Activated CD4-positive, CD25-positive, alpha-beta regulatory T cell treated with anti-CD3 and anti-CD28 coated beads, Interleukin-2, amount 50 U/mL, for 24 hours (primary cell): ENCODE results near the gene UNC13C.
"Not testable (repeated sequence)": the region's sequence is repeated elsewhere in the genome, so short reads cannot be mapped to it uniquely, and the experiment has no call there.

Experiments
- ATAC-seq, 2 donors: fragments of 150-1000 bp; cut with Tn5 transposase; one replicate each; pipeline ENCODE4 v1.10.0; 2021; ENCODE audit warnings: mild to moderate bottlenecking in 1 of 2, moderate library complexity in 1 of 2

UNC13C gene

DNA sequence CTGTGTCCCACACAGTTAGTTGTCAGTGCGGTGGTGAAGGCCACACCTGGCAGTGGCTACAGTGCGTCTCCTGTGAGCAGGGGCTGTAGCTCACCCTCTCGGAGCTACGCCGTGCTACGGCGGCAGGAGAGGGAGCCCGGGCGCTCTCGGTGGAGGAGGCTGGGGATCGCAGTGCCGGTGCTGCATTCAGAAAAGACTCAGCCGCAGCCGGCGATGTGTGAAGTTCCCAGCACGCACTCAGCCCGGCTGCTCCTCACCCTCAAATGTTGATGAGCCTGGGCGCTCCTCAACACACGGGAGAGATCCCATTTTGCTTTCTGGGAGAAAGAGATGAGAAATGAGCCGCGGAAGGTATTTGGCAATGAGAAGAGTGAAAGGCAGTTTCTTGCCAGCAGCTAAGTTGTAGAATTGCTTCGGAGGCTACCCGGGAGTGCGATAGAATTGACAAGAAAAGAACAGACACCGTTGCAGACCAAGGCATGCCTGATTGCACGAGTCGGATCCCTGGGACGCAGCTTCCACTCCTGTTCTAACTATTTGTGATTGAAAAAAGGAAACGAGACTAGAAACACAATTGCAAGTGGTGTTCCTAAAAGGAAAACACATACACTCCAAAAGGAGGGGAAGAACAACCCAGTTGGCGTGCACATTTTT, at the start of gene UNC13C:
Gene UNC13C (plus strand): TSS at position 189 of the 654 bp plus-strand sequence. CDS start 34,463 bp downstream, outside the sequence.
- no peak for ATAC-seq

DNA sequence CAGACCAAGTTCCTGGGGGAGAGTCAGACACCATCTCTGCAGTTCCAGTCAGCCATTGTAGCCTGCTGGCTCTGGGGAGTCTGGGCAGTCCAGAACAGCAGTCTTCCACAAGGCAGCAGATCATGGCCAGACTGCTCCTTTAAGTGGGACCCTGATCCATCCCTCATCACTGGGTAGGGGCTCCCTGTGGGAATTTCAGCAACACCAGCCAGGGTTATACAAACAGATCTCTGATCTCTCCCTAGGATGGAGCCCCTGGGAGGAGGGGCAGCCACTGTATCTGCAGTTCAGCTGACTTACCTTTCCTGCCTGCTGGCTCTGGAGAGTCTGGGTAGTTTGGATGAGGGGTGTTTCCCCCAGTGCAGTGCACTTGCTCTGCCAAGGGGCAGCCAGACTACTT, 42.1 kb upstream of the UNC13C start:
- ATAC-seq, result no peak

DNA sequence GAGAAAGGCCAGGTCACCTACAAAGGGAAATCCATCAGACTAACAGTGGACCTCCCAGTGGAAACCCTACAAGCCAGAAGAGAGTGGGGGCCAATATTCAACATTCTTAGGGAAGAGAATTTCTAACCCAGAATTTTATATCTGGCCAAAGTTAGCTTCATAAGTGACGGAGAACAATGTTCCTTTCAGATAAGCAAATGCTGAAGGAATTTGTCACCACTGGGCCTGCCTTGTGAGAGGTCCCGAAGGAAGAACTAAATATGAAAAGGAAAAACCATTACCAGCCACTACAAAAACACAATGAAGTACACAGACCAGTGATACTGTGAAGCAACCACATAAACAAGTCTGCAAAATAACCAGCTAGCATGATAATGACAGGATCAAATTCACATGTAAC, 40.6 kb upstream of the UNC13C start:
- not testable (repeated sequence) for ATAC-seq

DNA sequence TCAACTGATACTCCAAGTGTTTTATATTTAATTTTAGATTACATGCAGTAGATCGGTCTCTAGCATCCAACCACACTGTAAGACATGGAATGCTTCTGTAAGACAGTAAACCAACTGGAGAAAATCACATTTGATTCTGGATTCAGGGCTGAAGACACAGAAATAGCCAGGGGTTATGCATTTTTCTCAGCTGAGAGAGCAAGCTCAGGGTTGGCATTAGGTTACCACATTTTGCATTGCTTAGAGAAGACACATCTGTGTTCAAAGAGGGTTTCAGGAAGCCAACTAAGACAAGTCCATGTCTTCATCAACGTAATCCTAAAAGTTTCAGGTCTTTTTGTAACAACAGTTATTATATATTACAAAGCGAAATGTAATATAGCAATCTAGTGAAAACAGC, 27.7 kb upstream of the UNC13C start:
- ATAC-seq, result no peak

DNA sequence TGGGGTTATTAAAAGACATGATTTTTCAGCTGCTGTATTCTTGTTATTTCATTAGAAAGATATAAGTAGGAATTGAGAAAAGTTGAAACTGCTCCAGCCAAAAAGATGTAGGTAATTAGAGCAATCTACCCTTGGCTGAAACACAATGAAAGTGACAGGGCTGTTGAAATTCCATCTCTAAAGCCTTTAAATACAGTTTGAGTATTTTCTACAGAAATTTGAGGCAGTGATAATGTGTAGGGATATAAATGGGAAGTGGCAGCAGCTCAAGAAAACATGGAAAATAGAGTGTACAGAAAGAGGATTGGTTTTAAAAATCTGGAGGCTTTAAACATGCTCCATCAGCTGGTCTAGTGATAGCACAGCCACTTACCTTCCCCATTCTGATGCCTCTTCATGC, 22.8 kb upstream of the UNC13C start:
- no peak for ATAC-seq

DNA sequence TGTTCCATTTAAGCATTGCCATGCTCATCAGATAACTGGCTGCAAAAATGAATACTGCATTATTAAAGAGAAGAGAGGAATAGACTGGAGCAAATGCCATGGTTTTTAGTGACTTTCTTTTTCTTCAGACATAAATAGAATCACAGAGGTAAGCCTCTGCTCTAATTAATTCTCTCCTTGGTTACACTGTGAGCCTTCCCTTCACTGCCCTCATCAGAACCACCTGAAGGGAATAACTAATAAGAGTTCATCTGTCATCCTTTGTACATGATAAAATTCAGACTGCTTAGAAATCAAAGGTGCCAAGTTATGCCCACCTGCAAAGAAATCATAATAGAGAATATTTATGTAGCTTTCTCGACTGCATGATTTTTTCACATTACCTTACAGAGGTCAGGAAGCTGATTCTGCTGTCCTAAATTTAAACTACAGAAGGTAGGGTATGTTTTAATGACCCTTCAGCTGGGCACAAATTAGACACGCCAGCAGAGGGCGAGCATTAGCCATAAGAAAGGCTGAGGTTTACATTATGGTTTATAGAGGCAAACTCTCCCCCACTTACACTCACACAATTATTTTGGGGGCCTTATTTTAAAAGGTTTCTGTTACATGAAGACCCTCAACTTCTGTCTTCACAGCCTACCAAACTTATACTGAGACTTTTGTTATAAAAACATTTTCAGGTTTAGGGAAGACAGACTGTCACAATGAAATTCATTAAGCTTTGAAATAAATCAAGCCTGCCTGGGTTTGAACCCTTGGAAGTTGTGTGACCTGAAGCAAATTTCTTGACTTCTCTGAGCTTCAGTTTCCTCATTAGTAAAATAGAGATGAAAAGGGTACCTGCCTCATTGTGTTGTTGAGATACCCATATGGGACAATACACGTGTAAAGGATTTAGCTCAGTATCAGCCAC, 15.3 kb upstream of the UNC13C start:
- ATAC-seq, result no peak

DNA sequence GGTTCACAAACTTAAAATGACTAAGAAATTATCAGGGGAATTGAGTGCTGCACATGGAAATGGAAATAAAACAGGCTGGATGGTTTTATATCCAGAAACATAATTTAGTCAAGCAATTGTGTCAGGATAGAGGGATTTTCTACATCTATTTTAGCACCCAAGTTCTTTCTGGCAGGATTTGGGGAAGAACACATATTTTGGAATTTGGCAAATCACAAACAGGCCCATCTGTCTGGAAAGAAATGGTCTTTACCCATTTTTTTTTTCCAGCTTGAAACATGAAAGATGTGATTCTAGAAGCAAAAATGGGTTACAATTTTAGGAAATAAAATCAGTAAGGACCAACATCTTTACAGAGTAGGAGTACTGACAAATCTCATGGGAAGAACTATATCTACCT, 14.4 kb upstream of the UNC13C start:
- no peak for ATAC-seq

DNA sequence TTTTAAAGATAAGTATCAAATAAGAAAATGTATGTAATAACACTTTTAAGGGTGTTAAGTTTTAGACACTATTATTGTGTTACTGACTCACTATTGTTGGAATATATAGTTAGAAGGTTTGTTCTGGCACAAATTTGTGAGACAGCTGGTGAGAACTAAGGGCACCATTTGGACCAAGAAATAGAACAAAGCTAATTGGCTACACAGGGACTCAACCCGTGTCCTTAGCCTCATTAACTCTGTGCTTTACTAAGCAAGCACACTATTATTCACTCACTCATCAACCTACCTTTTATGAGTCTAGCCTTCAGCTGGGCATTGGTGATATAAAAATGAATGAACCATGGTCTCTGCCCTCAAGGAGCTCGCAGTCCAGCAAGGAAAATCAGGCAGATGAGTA, 4.1 kb upstream of the UNC13C start:
- ATAC-seq, result no peak

DNA sequence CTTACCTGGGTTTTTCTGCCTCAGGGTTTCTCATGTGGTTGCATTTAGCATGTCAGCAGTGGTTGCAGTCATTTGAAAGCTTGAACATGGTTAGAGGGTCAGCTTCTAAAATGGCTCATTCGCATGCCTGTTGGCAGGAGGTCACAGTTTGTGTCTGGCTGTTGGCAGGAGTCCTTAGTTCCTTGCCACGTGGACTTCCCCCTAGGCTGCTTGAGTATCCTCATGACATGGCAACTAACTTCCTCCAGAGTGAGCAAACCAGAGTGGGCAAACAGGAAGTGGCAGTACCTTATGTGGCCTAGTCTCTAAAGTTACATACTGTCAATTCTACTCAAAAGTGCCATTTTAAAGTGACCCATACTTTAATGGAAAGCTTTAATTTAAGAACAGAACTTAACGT, 3.4 kb upstream of the UNC13C start:
- no peak for ATAC-seq

DNA sequence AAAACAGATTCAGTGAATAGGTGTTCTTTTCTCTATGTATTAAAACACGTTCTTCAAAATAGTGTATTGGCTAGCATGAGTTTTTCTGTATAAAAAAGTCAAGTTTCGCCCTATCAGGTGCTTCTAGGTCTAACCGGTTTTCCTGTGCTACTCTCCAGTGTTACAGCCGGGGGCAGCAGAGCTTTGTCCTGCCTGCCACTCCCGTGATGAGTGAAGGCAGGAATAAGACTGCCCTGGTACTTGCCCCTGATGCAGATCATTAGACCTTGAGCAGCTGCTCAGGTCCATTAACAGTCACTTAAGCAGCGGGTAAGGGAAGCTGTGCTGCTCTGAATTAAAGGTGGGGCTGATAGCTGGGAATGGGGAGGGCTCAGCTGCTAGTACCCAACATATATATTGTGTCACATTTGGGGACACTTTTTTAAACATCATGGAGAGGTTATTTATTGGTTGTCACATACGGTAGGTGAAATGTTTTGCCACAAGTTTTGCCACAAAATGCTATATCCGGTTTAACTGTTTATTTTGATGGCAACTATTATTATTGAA, 1.3 kb upstream of the UNC13C start:
- no peak for ATAC-seq

DNA sequence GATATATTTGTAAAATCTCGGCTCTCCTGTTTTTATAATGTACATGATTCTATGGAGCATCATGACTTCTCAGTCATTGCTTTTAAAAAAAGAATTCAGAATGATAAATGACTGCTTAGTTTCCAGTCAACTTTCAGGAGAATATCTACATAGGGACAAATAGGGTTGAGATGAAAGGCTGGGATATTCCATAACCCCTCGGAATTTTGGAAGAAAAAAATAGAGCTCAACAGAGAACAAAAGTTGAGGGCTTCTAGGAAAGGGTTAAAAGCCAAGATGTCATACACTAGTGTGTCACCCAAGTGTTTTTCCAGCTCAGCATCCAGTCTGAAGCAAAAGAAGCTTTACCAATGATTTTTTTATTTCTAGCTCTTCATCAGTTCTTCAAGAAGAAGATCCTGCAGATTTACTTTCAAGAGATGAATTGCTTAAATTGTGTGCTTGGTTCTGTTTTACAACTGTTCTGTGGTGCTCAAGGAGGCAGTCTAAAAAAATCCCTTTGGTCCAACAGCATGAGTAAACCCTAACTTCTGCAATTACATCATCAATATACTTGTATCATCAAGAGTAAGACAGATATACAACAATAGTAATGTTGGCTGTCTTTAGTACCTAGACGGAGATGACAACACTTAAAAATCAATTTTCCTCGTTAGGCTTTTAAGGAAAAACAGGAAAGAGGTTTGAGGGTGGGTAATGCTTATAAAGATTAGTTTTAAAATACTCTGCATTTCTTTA, 979 bp downstream of the UNC13C start:
- no peak for ATAC-seq

DNA sequence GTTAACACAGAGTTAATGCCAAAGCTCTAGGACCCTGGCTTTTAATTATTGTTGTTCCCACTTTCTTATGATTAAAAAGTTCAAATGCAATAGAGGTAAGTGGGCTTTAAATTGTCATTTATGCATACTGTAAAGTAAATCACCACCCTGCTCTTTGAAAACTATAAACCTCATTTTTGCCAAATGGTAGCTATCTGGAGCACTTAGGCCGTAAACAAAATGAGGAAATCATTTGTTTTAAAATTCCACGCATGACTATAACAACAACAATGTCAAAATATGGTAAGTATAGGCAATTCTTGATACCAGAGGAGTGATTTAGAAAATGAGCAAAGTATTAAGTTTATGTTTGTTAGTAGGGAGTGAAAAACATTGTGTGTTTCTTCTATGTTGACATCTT, 1.8 kb downstream of the UNC13C start:
- ATAC-seq, result no peak

DNA sequence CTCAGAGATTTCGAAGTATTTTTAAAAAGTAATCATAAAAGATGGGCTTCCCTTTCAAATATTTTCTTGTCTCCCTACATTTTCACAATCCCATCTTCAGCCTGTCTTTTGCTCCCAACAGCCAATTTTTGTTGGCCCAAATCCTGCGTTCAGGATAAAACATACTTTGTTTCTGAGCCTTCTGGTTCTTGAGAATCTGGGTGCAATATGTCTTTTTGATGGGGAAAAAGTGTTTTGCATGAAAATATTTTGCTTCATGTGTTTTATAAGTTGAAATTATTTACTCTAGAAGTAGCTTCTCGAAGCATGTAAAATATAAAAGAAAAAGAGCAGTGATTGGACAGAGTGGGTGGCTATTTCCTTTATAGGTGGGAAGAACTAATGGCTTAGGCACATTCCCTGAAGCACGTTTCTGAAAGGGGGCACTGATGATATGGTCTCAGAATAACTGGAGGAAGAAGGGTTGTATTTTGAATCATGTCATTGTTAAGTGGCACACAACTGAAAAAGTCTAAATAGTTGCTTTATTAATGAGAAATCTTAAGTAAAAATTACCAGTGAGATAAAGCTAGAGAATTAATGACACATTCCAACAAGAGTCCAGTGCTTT, 3.9 kb downstream of the UNC13C start:
- no peak for ATAC-seq

DNA sequence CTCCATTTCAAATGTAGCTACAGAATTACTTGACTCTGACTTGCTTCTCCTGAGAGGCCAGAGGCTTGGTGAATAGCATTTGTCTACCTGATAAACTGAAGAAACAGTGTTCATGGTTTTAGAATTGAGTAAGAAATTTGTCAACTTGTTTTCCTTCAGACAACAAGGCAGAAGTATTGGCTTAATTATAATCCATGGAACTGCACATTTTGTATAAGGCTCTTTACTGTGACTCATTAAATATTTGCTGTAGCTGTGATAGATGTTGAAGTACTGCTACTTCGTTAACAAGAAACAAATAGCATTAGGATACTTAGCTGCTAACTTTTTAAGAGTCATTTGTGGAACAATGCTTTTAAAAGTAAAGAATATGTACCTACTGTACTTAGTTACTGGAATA, 4.6 kb downstream of the UNC13C start:
- no peak for ATAC-seq

DNA sequence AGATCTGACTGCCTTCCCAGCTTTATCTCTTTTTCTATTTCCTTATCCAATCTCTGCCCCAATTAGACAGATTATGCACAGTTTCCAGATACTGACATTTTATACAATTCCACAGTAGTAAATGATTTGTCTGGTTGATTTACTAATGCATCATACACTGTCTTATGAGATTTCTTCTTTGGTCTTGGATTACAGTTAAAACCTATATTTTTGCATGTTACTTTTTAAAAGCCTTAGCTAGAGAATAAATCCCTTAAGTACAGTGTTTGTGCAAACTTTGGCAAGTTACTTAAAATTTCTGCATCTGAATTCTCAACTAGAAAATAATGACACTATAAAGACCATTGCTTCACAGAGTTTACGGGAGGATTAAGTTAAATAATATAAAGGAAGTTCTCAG, 6.0 kb downstream of the UNC13C start:
- ATAC-seq, result no peak

DNA sequence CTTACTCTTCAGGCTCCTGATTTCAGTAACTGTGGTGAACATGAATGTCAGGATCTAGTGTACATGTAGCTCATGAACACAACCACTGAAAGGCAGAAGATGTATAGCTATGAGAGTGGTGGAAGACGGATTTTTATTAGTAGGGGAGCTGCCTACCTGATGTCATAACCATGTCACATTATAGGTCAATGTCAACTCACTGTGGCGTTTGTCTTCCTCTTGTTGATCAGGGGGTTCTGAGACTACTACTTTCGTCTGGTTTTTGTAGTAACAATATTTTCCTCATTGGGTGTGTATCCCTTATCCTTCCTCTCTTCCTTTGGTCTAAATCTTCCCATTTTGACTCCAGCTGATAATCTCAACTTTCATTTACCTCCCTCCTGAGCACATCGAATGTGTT, 7.3 kb downstream of the UNC13C start:
- ATAC-seq, result no peak

DNA sequence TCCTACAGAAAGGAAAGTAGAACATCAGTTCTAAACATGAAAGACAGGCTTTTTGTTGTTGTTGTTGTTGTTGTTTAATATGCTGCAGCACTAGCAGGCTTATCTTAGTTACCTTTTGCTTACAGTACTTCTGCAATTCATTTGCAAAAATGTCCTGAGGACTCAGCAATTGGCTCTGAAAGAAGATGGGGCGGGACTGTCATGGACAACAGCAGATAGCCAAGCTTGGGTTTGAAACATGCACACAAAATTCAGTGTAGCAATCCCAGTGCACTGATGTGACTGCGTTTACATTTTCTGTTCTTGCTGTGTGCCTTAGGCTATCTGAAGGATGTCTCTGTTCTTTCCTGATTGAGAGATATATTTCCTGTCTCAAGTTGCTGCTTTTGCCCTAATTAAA, 9.2 kb downstream of the UNC13C start:
- ATAC-seq, result no peak

DNA sequence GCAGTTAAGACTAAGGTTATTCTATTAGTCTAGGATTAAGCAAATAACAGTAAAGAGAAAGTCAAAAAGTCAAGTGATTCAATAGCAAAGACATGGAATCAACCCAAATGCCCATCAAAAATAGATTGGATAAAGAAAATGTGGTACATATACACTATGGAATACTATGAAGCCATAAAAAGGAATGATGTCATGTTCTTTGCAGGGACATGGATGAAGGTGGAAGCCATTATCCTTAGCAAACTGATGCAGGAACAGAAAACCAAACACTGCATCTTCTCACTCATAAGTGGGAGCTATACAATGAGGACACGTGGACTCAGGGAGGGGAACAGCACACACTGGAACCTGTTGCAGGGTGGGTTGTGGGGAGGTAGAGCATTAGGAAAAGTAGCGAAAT, 29.0 kb downstream of the UNC13C start:
- no peak for ATAC-seq

DNA sequence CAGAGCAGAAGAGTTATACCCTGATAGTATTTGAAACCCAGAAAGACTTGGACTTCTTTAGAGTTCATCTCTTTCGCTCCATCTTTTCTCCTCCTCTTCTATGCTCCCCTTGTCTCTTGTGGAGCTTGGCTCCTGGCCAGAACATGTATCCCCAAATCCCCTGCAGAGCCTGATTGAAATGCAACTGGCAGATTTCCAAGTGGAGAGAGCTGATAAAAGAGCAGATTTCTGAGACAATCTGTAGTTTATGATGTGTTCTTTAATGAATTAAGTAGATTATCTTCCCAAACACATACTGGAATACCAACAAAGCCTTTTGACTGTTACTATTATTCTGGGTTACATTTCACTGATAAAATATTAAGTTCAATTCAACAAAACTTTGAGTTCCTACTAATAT, 33.4 kb downstream of the UNC13C start:
- no peak for ATAC-seq

DNA sequence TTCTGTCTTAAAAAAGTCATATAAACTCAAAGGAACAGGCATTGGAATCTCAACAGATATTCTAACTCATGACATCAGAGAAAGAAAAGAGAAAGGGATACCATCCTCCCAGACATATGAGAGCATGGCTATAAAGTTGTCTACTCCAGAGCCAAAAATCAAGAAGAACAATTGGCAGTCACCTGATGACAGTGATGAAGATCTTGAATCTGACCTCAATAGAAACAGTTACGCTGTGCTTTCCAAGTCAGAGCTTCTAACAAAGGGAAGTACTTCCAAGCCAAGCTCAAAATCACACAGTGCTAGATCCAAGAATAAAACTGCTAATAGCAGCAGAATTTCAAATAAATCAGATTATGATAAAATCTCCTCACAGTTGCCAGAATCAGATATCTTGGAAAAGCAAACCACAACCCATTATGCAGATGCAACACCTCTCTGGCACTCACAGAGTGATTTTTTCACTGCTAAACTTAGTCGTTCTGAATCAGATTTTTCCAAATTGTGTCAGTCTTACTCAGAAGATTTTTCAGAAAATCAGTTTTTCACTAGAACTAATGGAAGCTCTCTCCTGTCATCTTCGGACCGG, 35.9 kb downstream of the UNC13C start:
- no peak for ATAC-seq

DNA sequence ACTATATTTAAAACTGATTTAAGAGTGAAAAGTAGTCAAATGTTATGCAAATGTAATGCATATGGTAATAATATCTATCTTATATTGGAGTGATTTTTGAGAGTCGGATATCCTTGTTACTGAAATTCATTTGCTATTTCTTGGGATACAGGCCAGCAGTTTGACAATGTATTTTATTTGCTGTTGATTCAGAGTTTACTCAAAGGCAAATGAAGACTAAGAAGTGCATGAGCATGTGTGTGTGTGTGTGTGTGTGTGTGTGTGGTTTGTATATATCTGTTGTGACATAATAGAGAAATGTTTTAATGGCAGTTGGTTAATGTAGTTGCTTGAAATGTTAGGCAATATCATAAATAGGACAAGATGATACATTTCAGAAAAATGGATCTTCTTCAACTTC, 39.0 kb downstream of the UNC13C start:
- ATAC-seq, result no peak

DNA sequence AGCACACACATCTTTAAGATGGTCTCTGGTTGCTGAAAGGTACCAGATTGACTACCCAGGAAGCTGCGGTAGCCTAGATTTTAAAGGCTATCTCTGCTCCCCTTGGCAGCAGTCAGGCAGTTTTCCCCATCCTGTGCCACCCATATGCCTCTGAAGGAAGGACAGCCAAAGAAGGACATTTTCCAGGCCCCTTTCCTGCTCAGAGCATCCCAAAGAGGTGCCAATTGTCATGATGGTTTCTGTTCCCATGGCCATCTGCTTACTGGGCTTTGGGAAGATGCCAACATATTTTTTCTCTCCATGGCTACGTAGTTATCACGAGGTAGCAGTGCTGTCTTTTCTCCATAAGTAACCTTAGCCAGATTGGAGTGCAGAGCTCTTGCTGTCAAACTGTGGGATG, 39.7 kb downstream of the UNC13C start:
- no peak for ATAC-seq

DNA sequence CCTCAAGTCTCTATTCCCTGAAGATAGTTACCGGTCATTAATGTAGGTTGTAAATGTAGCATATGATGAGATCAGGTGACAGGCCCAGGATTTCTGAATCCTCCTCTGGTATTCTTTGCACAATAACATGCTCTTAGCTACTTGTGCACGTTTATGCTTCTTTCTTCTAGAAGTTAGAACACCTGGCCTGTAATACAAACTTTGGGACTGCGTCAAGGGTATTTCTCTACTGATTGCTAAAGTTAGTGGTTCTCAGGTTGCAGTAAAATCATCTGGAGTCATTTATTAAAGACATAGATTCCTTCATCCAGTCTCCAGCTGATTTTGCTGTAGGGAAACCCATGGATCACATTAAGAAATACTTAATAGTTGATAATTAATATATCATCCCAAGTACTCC, 48.0 kb downstream of the UNC13C start:
- ATAC-seq, result no peak
